ENCODE results near the gene APBB2.

DNA sequence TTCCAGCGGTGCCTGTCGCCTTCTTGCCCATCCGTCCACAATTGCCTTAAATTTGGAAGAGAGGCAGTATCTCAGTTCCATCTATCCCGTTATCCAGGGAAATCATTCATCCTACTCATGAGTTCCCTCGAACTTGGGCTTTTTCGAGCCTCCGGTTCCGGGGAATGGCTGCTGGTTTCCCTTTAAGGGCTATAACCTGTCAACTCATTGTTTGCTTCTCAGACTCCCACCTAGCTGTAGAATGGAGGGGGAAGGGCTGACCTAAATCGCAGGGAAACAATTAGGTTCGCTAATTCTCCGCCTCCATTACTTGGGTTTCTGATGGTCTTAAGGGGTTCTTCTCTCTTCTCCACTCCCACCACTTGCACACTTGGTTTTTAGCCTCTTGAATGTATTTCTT is 43.6 kb upstream of the APBB2 start:
- TF ChIP-seq EZH2 (IDR thresholded peaks at IDR 0.05; ENCODE audit: borderline replicate concordance, low read length): no peak
- TF ChIP-seq, protein P1, sequence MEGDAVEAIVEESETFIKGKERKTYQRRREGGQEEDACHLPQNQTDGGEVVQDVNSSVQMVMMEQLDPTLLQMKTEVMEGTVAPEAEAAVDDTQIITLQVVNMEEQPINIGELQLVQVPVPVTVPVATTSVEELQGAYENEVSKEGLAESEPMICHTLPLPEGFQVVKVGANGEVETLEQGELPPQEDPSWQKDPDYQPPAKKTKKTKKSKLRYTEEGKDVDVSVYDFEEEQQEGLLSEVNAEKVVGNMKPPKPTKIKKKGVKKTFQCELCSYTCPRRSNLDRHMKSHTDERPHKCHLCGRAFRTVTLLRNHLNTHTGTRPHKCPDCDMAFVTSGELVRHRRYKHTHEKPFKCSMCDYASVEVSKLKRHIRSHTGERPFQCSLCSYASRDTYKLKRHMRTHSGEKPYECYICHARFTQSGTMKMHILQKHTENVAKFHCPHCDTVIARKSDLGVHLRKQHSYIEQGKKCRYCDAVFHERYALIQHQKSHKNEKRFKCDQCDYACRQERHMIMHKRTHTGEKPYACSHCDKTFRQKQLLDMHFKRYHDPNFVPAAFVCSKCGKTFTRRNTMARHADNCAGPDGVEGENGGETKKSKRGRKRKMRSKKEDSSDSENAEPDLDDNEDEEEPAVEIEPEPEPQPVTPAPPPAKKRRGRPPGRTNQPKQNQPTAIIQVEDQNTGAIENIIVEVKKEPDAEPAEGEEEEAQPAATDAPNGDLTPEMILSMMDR (IDR thresholded peaks at IDR 0.05; ENCODE audit: low read length): no peak

Data from OCI-LY1 (cell line).